Parathyroid adenoma (tissue), 2 donors: Measurements from ENCODE around the gene INSM1.

Experiments
- H2AFZ ChIP-seq: fragments of 300-600 bp; sonication (generic); one replicate; pipeline ENCODE4 v1.7.0; 2017; ENCODE audit warnings: antibody characterized with exemption, mild to moderate bottlenecking
- H3K27ac ChIP-seq: fragments of 300-600 bp; sonication (generic); one replicate; pipeline ENCODE4 v1.7.0; 2017
- H3K27me3 ChIP-seq: fragments of 300-600 bp; sonication (generic); one replicate; pipeline ENCODE4 v1.7.0; 2017; ENCODE audit warnings: low read length; ENCODE audit not compliant: control insufficient read depth, insufficient read depth
- H3K36me3 ChIP-seq: fragments of 300-600 bp; sonication (generic); one replicate; pipeline ENCODE4 v1.7.0; 2017; ENCODE audit warnings: low read length; ENCODE audit not compliant: control insufficient read depth, insufficient read depth
- H3K4me1 ChIP-seq: fragments of 300-600 bp; sonication (generic); one replicate; pipeline ENCODE4 v1.7.0; 2017; ENCODE audit warnings: control low read depth
- H3K4me2 ChIP-seq: fragments of 300-600 bp; sonication (generic); one replicate; pipeline ENCODE4 v1.7.0; 2017; ENCODE audit warnings: low read length
- H3K4me3 ChIP-seq: fragments of 300-600 bp; sonication (generic); one replicate; pipeline ENCODE4 v1.7.0; 2017; ENCODE audit warnings: low read depth, low read length
- H3K79me2 ChIP-seq: fragments of 300-600 bp; sonication (generic); one replicate; pipeline ENCODE4 v1.7.0; 2017; ENCODE audit warnings: control low read depth
- H3K9ac ChIP-seq: fragments of 300-600 bp; sonication (generic); one replicate; pipeline ENCODE4 v1.7.0; 2017; ENCODE audit warnings: mild to moderate bottlenecking
- H3K9me3 ChIP-seq: fragments of 300-600 bp; sonication (generic); one replicate; pipeline ENCODE4 v1.7.0; 2017; ENCODE audit warnings: low read length; ENCODE audit not compliant: control insufficient read depth
- TF ChIP-seq, protein P1 (sequence below): fragments of 300-600 bp; sonication (generic); IDR thresholded peaks from one replicate; pipeline ENCODE4 v1.7.0; 2017; ENCODE audit warnings: antibody characterized with exemption, mild to moderate bottlenecking
- donor health status: primary hyperparathyroidism.

The INSM1 gene

GRCh38 chr20:20395903-20396568 lies 28.1 kb downstream of the INSM1 start:
- Histone ChIP-seq H3K27me3 (no peaks in the 10 kb centered on the region), H2AFZ (no peak overlapping the region), H3K9ac (no peak overlapping the region), H3K4me1 (no peaks in the 10 kb centered on the region), H3K79me2 (no peaks in the 10 kb centered on the region), H3K4me3 (no peak overlapping the region), H3K36me3 (no peaks in the 10 kb centered on the region), H3K4me2 (no peak overlapping the region), H3K27ac (no peak overlapping the region), H3K9me3 (no peaks in the 10 kb centered on the region)
- TF ChIP-seq, protein P1, sequence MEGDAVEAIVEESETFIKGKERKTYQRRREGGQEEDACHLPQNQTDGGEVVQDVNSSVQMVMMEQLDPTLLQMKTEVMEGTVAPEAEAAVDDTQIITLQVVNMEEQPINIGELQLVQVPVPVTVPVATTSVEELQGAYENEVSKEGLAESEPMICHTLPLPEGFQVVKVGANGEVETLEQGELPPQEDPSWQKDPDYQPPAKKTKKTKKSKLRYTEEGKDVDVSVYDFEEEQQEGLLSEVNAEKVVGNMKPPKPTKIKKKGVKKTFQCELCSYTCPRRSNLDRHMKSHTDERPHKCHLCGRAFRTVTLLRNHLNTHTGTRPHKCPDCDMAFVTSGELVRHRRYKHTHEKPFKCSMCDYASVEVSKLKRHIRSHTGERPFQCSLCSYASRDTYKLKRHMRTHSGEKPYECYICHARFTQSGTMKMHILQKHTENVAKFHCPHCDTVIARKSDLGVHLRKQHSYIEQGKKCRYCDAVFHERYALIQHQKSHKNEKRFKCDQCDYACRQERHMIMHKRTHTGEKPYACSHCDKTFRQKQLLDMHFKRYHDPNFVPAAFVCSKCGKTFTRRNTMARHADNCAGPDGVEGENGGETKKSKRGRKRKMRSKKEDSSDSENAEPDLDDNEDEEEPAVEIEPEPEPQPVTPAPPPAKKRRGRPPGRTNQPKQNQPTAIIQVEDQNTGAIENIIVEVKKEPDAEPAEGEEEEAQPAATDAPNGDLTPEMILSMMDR = no peak

GRCh38 chr20:20396794-20397193 lies 28.9 kb downstream of the INSM1 start:
- H3K79me2 ChIP-seq = no peaks in the 10 kb centered on the region
- H3K9me3 ChIP-seq = no peaks in the 10 kb centered on the region
- no peak overlapping the region for H2AFZ ChIP-seq

GRCh38 chr20:20398123-20398522 lies 30.2 kb downstream of the INSM1 start:
- Histone ChIP-seq H3K36me3 (no peaks in the 10 kb centered on the region), H3K4me2 (no peak overlapping the region)

More at GRCh38 chr20:20396794-20397193, 28.9 kb downstream of the INSM1 start:
- H3K27ac ChIP-seq = no peak overlapping the region
- H3K36me3 ChIP-seq = no peaks in the 10 kb centered on the region
- TF ChIP-seq, protein P1 = no peak
- no peak overlapping the region for H3K9ac ChIP-seq
- H3K4me3 ChIP-seq = no peak overlapping the region
- H3K27me3 ChIP-seq = no peaks in the 10 kb centered on the region
- H3K4me2 ChIP-seq = no peak overlapping the region
- no peaks in the 10 kb centered on the region for H3K4me1 ChIP-seq

GRCh38 chr20:20399531-20400500 lies 31.9 kb downstream of the INSM1 start:
- Histone ChIP-seq H3K27ac (no peak overlapping the region), H3K4me1 (no peaks in the 10 kb centered on the region), H3K79me2 (no peaks in the 10 kb centered on the region), H3K27me3 (no peaks in the 10 kb centered on the region), H3K9ac (no peak overlapping the region), H3K4me3 (no peak overlapping the region), H3K9me3 (no peaks in the 10 kb centered on the region), H2AFZ (no peak overlapping the region), H3K4me2 (no peak overlapping the region), H3K36me3 (no peaks in the 10 kb centered on the region)
- TF ChIP-seq, protein P1 = no peak

More at GRCh38 chr20:20398123-20398522, 30.2 kb downstream of the INSM1 start:
- Histone ChIP-seq H3K79me2 (no peaks in the 10 kb centered on the region), H3K9me3 (no peaks in the 10 kb centered on the region), H3K27me3 (no peaks in the 10 kb centered on the region), H2AFZ (no peak overlapping the region), H3K4me1 (no peaks in the 10 kb centered on the region), H3K9ac (no peak overlapping the region), H3K27ac (no peak overlapping the region), H3K4me3 (no peak overlapping the region)
- TF ChIP-seq, protein P1 = no peak
